ENCODE data around the gene ARHGAP15. TPM values are rescaled to one million over a fixed set of nuclear protein-coding genes. Genes with fewer than 3 reads are reported as not detected.

Gene ARHGAP15
- total and polyA plus RNA-seq, 3 donors from 2014 or later: 2.2 to 15.0 (median 7.7) TPM

DNA sequence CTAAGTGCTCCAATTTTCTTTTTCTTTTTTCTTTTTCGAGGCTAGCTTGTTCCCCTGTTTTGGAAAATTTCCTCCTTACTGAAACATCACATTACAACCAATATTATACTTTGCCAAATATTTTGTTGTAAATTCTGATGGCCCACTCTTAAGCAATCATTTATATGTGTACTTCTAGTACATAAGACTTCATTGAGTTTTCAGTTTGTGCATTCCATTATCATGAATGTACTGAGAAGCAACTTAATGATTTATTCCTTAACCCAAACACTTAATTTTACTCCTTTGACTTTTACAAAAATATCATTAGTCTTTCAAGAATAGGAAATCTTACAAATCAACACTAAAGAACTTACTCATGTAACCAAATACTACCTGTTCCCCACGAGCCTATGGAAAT, 242.4 kb downstream of the ARHGAP15 start:
- Histone ChIP-seq H3K27me3 (no peaks in the 10 kb centered on the region), H3K36me3 (ENCODE audit: low read depth, missing control alignments) (no peaks in the 10 kb centered on the region), H3K27ac (no peak overlapping the region), H3K9me3 (no peaks in the 10 kb centered on the region), H3K4me3 (no peak overlapping the region), H3K4me1 (no peaks in the 10 kb centered on the region)
- no peak for TF ChIP-seq POLR2A (IDR thresholded peaks at IDR 0.05)
- TF ChIP-seq, protein P1, sequence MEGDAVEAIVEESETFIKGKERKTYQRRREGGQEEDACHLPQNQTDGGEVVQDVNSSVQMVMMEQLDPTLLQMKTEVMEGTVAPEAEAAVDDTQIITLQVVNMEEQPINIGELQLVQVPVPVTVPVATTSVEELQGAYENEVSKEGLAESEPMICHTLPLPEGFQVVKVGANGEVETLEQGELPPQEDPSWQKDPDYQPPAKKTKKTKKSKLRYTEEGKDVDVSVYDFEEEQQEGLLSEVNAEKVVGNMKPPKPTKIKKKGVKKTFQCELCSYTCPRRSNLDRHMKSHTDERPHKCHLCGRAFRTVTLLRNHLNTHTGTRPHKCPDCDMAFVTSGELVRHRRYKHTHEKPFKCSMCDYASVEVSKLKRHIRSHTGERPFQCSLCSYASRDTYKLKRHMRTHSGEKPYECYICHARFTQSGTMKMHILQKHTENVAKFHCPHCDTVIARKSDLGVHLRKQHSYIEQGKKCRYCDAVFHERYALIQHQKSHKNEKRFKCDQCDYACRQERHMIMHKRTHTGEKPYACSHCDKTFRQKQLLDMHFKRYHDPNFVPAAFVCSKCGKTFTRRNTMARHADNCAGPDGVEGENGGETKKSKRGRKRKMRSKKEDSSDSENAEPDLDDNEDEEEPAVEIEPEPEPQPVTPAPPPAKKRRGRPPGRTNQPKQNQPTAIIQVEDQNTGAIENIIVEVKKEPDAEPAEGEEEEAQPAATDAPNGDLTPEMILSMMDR (IDR thresholded peaks at IDR 0.05): no peak
- intact Hi-C loops (cut with DNase I; ENCODE audit: low total_unique reads): no loop called here
- WGBS, 2 donors: 67 to 76% methylated on average over 2 of the region's 2 CpGs
- DNase-seq: no peak

DNA sequence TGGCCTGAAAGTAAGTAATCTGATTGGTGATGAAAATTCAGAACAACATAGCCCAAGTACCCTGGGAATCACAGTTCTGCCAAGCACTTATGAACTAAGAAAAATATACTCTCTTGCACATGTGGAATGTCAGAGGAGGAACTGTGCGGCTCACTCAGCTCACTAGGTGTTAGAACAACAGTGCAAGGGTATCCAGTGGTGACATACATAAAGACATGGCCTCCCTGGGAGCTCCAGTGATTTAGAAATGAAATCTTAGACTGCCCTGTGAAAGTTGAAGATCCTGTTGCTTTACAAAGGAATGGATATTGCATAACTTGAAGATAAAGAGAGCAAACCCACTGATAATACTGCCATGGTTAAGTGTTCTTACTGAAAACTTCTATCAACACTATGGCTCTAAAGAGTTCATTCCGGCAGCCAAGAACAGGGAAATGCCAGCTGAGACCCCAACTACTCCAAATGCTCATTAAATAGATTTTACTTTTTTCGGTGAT, 246.2 kb downstream of the ARHGAP15 start:
- intact Hi-C loops (cut with DNase I; ENCODE audit: low total_unique reads): no loop called here
- no peaks in the 10 kb centered on the region for H3K27me3 ChIP-seq
- no peaks in the 10 kb centered on the region for H3K36me3 ChIP-seq (ENCODE audit: low read depth, missing control alignments)
- H3K9me3 ChIP-seq: no peaks in the 10 kb centered on the region
- H3K27ac ChIP-seq: no peak overlapping the region
- H3K4me3 ChIP-seq: no peak overlapping the region
- TF ChIP-seq POLR2A (IDR thresholded peaks at IDR 0.05): no peak
- TF ChIP-seq, protein P1 (IDR thresholded peaks at IDR 0.05): no peak
- no peaks in the 10 kb centered on the region for H3K4me1 ChIP-seq
- 86 to 90% methylated on average over 3 of the region's 3 CpGs for WGBS, 2 donors
- DNase-seq: no peak

DNA sequence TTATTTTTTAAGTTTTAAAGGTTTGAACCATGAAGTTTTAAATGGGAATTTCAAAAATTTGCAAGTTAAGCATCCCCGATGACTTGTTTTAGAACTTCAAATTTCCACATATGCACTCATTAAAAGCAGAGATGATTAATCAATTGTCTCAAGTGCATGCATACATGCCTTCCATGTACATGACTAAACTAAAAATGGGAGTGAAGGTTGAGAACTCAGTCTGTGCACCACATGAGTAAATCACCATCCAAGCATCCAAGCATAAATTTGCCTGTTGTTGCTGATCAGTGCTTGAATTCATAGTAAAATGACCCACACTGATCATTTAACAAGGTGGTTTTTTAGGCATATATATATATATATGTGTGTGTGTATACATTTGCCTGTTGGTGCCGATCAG, 249.8 kb downstream of the ARHGAP15 start:
- TF ChIP-seq, protein P1 (IDR thresholded peaks at IDR 0.05): no peak
- no peak for TF ChIP-seq POLR2A (IDR thresholded peaks at IDR 0.05)
- Histone ChIP-seq H3K4me1 (no peaks in the 10 kb centered on the region), H3K9me3 (no peaks in the 10 kb centered on the region), H3K4me3 (no peak overlapping the region), H3K27me3 (no peaks in the 10 kb centered on the region), H3K27ac (no peak overlapping the region), H3K36me3 (ENCODE audit: low read depth, missing control alignments) (no peaks in the 10 kb centered on the region)
- WGBS, 2 donors: 89 to 96% methylated on average over 2 of the region's 2 CpGs
- intact Hi-C loops (cut with DNase I; ENCODE audit: low total_unique reads): no loop called here
- no peak for DNase-seq

DNA sequence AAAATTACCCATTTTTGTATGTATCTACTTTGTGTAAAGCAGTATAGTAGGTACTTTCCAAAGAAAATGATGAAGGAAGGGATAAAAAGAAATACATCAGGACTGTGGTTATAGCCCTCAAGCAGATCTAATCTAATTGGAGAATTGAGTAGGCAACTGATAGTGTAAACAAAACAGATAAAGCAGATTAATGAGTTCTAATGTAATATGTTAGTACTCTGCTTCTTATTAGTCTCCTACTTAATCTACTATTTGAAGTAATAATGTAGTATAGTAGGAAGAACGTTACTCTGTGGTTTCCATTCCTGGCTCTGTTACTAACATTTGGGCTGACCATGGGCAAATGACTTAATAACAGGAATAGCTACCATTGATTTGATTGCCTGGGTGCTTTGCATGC, 250.7 kb downstream of the ARHGAP15 start:
- intact Hi-C loops (cut with DNase I; ENCODE audit: low total_unique reads): no loop called here
- no peak for DNase-seq
- Histone ChIP-seq H3K4me1 (no peaks in the 10 kb centered on the region), H3K36me3 (ENCODE audit: low read depth, missing control alignments) (no peaks in the 10 kb centered on the region), H3K4me3 (no peak overlapping the region), H3K27ac (no peak overlapping the region), H3K9me3 (no peaks in the 10 kb centered on the region), H3K27me3 (no peaks in the 10 kb centered on the region)
- WGBS, 2 donors: 74 to 100% methylated on average over 1 of the region's 1 CpG
- no peak for TF ChIP-seq POLR2A (IDR thresholded peaks at IDR 0.05)
- TF ChIP-seq, protein P1 (IDR thresholded peaks at IDR 0.05): no peak

- H3K27me3 ChIP-seq: no peaks in the 10 kb centered on the region
- H3K27ac ChIP-seq: no peak overlapping the region
- TF ChIP-seq, protein P1 (IDR thresholded peaks at IDR 0.05): no peak
- no peak for TF ChIP-seq POLR2A (IDR thresholded peaks at IDR 0.05)
- intact Hi-C loops (cut with DNase I; ENCODE audit: low total_unique reads): no loop called here
- DNase-seq: no peak
- no peaks in the 10 kb centered on the region for H3K36me3 ChIP-seq (ENCODE audit: low read depth, missing control alignments)
- 93 to 94% methylated on average over 8 of the region's 8 CpGs for WGBS, 2 donors
- H3K9me3 ChIP-seq: no peaks in the 10 kb centered on the region
- H3K4me3 ChIP-seq: no peak overlapping the region
- H3K4me1 ChIP-seq: no peaks in the 10 kb centered on the region
These were observed 253.4 kb downstream of the ARHGAP15 start for GRCh38 chr2:143382573-143382972.
